DND-41 (cell line): Measurements from ENCODE around the gene STK11IP.

Experiments used
- EZH2 ChIP-seq: IDR thresholded peaks from 3 replicates; pipeline ENCODE4 v1.6.1; 2012; ENCODE audit warnings: borderline replicate concordance, low read depth, mild to moderate bottlenecking, moderate library complexity, low read length, inconsistent platforms; ENCODE audit not compliant: severe bottlenecking
- TF ChIP-seq, protein P1 (sequence below): IDR thresholded peaks from 2 replicates; pipeline ENCODE4 v1.5.1; 2012; ENCODE audit warnings: borderline replicate concordance, low read length, moderate library complexity, mild to moderate bottlenecking; ENCODE audit not compliant: poor library complexity, severe bottlenecking; ENCODE audit errors: extremely low read depth

DNA sequence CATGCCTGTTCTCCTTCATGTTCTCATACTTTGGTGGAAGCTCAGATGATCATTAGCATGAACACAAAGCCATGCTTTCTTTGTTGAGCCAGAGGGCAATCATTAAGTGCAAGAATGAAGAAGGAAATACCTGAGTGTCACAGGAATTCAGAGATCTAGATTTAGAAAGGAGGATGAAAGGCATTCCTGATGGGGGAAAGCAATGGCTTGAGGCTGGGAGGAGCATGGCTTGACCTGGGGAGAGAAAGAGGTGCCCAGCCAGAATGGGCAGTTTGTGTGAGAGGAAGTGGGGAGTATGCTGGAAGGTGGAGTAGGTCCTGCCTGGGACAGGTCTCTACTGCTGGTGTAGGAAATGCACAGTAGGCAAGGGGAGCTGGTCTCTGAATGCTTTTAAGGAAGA, 64.9 kb downstream of the STK11IP start:
- TF ChIP-seq, protein P1, sequence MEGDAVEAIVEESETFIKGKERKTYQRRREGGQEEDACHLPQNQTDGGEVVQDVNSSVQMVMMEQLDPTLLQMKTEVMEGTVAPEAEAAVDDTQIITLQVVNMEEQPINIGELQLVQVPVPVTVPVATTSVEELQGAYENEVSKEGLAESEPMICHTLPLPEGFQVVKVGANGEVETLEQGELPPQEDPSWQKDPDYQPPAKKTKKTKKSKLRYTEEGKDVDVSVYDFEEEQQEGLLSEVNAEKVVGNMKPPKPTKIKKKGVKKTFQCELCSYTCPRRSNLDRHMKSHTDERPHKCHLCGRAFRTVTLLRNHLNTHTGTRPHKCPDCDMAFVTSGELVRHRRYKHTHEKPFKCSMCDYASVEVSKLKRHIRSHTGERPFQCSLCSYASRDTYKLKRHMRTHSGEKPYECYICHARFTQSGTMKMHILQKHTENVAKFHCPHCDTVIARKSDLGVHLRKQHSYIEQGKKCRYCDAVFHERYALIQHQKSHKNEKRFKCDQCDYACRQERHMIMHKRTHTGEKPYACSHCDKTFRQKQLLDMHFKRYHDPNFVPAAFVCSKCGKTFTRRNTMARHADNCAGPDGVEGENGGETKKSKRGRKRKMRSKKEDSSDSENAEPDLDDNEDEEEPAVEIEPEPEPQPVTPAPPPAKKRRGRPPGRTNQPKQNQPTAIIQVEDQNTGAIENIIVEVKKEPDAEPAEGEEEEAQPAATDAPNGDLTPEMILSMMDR = no peak
- TF ChIP-seq EZH2 = no peak
